Heart right ventricle (tissue), 16 donors: ENCODE measurements around the gene SETBP1. TPM values are rescaled to one million over a fixed set of nuclear protein-coding genes. Genes with fewer than 3 reads are reported as not detected.

Experiments used
- ATAC-seq, 8 donors: fragments of 200-7000 bp; cut with Tn5 transposase; one replicate each; pipeline ENCODE4 v1.9.1; 2020; ENCODE audit warnings: mild to moderate bottlenecking in 8 of 8, moderate library complexity in 8 of 8, moderate number of reproducible peaks in 1 of 8
- DNase-seq, 2 donors: peaks; one replicate each; pipeline ENCODE4 v3.0.0-alpha.2; 2020
- H3K27ac ChIP-seq, 10 donors: fragments of 200-600 bp; sonication (generic) in 2 of 10; one replicate each; pipeline versions ENCODE4 v1.5.0 to v1.8.0; 2020 to 2022; ENCODE audit warnings: mild to moderate bottlenecking in 3 of 10
- H3K27me3 ChIP-seq, 7 donors: fragments of 200-600 bp; one replicate each; pipeline ENCODE4 v1.8.0; 2021 to 2022; ENCODE audit warnings: mild to moderate bottlenecking in 2 of 7
- H3K36me3 ChIP-seq, 9 donors: fragments of 200-600 bp; sonication (generic) in 1 of 9; one replicate each; pipeline versions ENCODE4 v1.5.0 to v1.8.0; 2020 to 2022; ENCODE audit warnings: mild to moderate bottlenecking in 2 of 9
- H3K4me1 ChIP-seq, 9 donors: fragments of 200-600 bp; sonication (generic) in 1 of 9; one replicate each; pipeline versions ENCODE4 v1.5.0 to v1.8.0; 2020 to 2022; ENCODE audit warnings: mild to moderate bottlenecking in 4 of 9
- H3K4me3 ChIP-seq, 10 donors: fragments of 200-600 bp; sonication (generic) in 2 of 10; one replicate each; pipeline versions ENCODE4 v1.5.0 to v1.8.0; 2020 to 2022; ENCODE audit warnings: mild to moderate bottlenecking in 7 of 10, moderate library complexity in 2 of 10
- H3K9me3 ChIP-seq, 11 donors: fragments of 200-600 bp in 10 of 11; sonication (generic) in 2 of 11; one replicate each; pipeline versions ENCODE4 v1.5.0 to v1.8.0; 2013 to 2022; ENCODE audit warnings: mild to moderate bottlenecking in 2 of 11, control low read depth in 1 of 11, moderate library complexity in 1 of 11
- WGBS, 2 donors: extraction: QIAGEN DNeasy Blood & Tissue Kit; methylation state at CpG; one replicate each; pipeline ENCODE4 v1.1.7; 2013; ENCODE audit warnings: inconsistent platforms in 1 of 2; 5-methylcytosine and 5-hydroxymethylcytosine counted together
- intact Hi-C, 10 donors: fragments of 100-400 bp; cut with DNase I; formaldehyde crosslinking; loops; one replicate each; pipeline versions ENCODE4 v1.11.1 to v1.14.2; 2022
- polyA plus RNA-seq, 2 donors: library from polyadenylated mRNA; stranded (reverse); fragments of 200-250 nt; gene quantifications; one replicate each; pipeline ENCODE4 v1.2.3, GENCODE V29; 2013
- total RNA-seq, 10 donors: library from RNA; stranded (reverse); fragmentation: NEBNext Ultra II Directional in 3 of 10; extraction: Animal tissue kit (Norgen Biotek cat#: 25700) in 3 of 10; gene quantifications; one replicate each; pipeline versions ENCODE4 v1.2.1 to v1.2.4, GENCODE V29; 2021 to 2023
- TF ChIP-seq, protein P1 (sequence below), 9 donors: fragments of 200-600 bp; sonication (generic) in 2 of 9; IDR thresholded peaks; one replicate each; pipeline versions ENCODE4 v1.5.0 to v1.8.0; 2021 to 2022; ENCODE audit warnings: antibody characterized with exemption in 9 of 9, mild to moderate bottlenecking in 5 of 9, moderate library complexity in 1 of 9
- donor health status: Arrhythmogenic right ventricular cardiomyopathy.
- donor health status: ischemic (EF 13 %, LVEDD 7.1; RV severe dilation, severe dysfunction).
- donor health status: healthy with polysubstance abuse.
- donor health status: DM: no; HTN: yes; CAD: no.
- donor health status: DM: no; HTN: no; CAD: no.
- donor health status: ischemic (EF 25% LVEDD 6.9; RV normal size, moderate dysfunction).
- donor health status: ischemic (EF 25% LVEDD 5.7; RV mildly dilated, moderate dysfunction).
- donor health status: healthy.
- donor health status: DM: yes; HTN: yes; CAD: no.
- donor health status: Ischemic cardiomyopathy.
- donor health status: ischemic (EF 35%, LVEDD 5.7; RV mildly dilated, moderate dysfunction).
- donor health status: nonischemic (EF 11% LVEDD 7.7; RV severe dilation, severe dysfunction).
- donor health status: DM: yes; HTN: yes; CAD: no.
- donor health status: PGD.
- donor health status: ischemic (EF 29% LVEDD 5.4; RV normal size, mild dysfunction).
- donor health status: nonischemic (EF 23%, LVEDD 6.1; RV moderate dilation, normal function).

Gene SETBP1
- total and polyA plus RNA-seq, 12 donors = 0.71 to 12.2 (median 6.1) TPM

DNA sequence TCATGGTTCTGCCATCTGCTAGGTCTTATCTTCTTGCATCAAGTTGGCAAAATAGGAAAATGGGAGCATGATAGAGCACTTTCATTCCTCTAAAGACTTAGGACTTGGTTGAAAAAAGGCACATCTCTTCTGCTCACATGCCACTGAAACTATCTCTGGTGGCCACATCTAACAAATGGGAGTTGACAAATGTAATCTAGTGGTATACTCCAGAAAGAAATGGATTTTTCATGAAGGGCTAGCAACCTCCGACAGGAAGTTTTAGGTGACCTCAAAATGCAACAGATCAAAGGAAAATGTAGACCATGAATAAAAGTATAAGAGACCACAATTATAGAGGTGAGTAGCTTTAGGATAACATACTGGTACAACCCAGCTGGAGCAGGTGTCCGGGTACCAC is 224.1 kb downstream of the SETBP1 start:
- 91 to 100% methylated on average over 2 of the region's 2 CpGs for WGBS, 2 donors
- intact Hi-C loops = loop anchor here in 1 of 10 donors (10.0 kb wide), 1 partner anchor 470 kb away; no protein-coding TSS in a partner anchor
- H3K4me3 ChIP-seq = no peak overlapping the region
- no peaks in the 10 kb centered on the region for H3K27me3 ChIP-seq
- no peaks in the 10 kb centered on the region for H3K36me3 ChIP-seq
- H3K4me1 ChIP-seq = peaks cover 0 to 20% (median 8%) of the 10 kb centered on the region in 9 donors
- no peak for ATAC-seq
- H3K9me3 ChIP-seq = peaks cover 0 to 6% (median 0%) of the 10 kb centered on the region in 11 donors
- no peak overlapping the region for H3K27ac ChIP-seq
- TF ChIP-seq, protein P1, sequence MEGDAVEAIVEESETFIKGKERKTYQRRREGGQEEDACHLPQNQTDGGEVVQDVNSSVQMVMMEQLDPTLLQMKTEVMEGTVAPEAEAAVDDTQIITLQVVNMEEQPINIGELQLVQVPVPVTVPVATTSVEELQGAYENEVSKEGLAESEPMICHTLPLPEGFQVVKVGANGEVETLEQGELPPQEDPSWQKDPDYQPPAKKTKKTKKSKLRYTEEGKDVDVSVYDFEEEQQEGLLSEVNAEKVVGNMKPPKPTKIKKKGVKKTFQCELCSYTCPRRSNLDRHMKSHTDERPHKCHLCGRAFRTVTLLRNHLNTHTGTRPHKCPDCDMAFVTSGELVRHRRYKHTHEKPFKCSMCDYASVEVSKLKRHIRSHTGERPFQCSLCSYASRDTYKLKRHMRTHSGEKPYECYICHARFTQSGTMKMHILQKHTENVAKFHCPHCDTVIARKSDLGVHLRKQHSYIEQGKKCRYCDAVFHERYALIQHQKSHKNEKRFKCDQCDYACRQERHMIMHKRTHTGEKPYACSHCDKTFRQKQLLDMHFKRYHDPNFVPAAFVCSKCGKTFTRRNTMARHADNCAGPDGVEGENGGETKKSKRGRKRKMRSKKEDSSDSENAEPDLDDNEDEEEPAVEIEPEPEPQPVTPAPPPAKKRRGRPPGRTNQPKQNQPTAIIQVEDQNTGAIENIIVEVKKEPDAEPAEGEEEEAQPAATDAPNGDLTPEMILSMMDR (IDR thresholded peaks at IDR 0.05) = no peak
- DNase-seq = no peak

DNA sequence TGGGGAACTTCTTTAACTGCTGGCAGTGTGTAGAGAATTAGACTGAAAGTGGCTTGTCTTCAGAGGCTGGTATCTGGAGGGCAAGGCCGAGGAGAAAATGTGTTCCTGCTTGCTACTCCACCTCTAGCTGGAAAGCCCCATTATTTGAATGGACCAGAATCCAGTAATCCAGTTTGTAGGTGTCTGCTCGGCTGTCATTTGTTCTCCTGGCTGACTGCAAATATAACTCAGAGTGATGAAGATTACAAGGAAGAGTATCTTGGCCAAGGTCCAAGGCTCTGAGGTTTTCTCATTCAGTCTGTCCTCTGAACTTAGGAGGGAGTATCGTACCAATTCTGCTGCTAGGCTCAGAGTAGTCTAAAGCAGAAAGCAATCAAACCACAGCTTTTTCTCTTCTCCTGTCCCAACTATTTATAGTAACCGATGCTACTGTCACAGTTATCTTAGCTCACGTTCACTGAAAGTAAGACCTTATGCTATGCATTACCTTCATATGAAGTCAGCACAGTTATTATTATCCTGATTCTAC is 228.6 kb downstream of the SETBP1 start:
- WGBS, 2 donors = 49 to 59% methylated on average over 5 of the region's 5 CpGs
- Histone ChIP-seq H3K27me3 (no peaks in the 10 kb centered on the region), H3K36me3 (no peaks in the 10 kb centered on the region), H3K27ac (no peak overlapping the region), H3K9me3 (peaks cover 0 to 6% (median 0%) of the 10 kb centered on the region in 11 donors), H3K4me1 (peaks cover 0 to 12% (median 7%) of the 10 kb centered on the region in 9 donors), H3K4me3 (no peak overlapping the region)
- intact Hi-C loops = loop anchor here in 1 of 10 donors (10.0 kb wide), 1 partner anchor 466 kb away; no protein-coding TSS in a partner anchor
- TF ChIP-seq, protein P1 (IDR thresholded peaks at IDR 0.05) = no peak
- ATAC-seq (peak in 3 of 8 donors; percentile 26 to 42 (median 33)), DNase-seq (peak in 1 of 2 donors; percentile 30)

DNA sequence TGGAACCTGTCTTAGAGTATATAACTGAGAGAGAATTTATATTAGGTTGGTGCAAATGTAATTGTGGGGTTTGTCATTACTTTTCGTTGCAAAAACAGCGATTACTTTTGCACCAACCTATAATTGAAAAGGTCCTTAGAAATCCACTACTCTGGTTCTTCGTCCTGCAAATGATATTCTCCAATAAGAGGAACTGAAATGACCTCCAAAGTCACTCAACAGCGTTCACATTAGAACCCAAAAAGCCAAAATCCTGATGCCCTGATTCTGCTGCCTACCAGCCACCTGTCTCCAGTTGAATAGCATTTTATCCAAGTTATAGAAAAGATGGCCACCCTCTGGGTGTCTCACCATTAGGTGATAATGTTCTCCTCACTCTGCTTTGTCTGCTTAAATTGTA is 230.6 kb downstream of the SETBP1 start:
- no peak for ATAC-seq

DNA sequence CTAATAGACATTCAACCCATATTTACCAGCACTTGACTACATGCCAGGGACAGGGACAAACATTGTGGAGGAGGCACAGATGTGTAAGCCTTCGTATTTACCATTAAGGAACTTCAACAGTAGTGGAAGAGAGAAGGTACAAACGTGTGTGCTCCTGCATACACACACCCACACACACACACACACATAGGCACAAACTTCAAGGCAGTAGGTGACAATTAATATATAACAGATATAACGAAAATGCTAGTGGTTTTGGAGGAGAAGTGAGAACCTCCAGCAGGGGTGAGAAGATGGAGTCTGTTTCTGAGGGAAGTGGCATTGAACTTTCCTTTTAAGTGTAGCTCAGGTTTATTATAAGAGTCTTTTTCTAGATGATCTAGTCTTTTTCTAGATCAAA is 231.1 kb downstream of the SETBP1 start:
- TF ChIP-seq, protein P1 (IDR thresholded peaks at IDR 0.05) = no peak
- WGBS, 2 donors = 91 to 92% methylated on average over 3 of the region's 3 CpGs
- Histone ChIP-seq H3K27me3 (no peaks in the 10 kb centered on the region), H3K9me3 (no peaks in the 10 kb centered on the region), H3K4me3 (no peak overlapping the region), H3K4me1 (peaks cover 0 to 21% (median 7%) of the 10 kb centered on the region in 9 donors), H3K27ac (no peak overlapping the region), H3K36me3 (no peaks in the 10 kb centered on the region)
- ATAC-seq = no peak
- DNase-seq = no peak
- intact Hi-C loops = loop anchor here in 1 of 10 donors (10.0 kb wide), 1 partner anchor 303 kb away; no protein-coding TSS in a partner anchor

More for the DNA sequence above, 230.6 kb downstream of the SETBP1 start:
- DNase-seq = no peak
- Histone ChIP-seq H3K9me3 (no peaks in the 10 kb centered on the region), H3K27ac (no peak overlapping the region), H3K4me1 (peaks cover 0 to 16% (median 7%) of the 10 kb centered on the region in 9 donors), H3K36me3 (no peaks in the 10 kb centered on the region), H3K27me3 (no peaks in the 10 kb centered on the region), H3K4me3 (no peak overlapping the region)
- intact Hi-C loops = loop anchor here in 1 of 10 donors (10.0 kb wide), 1 partner anchor 304 kb away; no protein-coding TSS in a partner anchor
- TF ChIP-seq, protein P1 (IDR thresholded peaks at IDR 0.05) = no peak
- WGBS, 2 donors = 96 to 99% methylated on average over 4 of the region's 4 CpGs
